ENCODE data around the gene SEMA3F.

GRCh38 chr3:50183755-50184154 is 28.6 kb downstream of the SEMA3F start:
- TF ChIP-seq CTCF (IDR thresholded peaks at IDR 0.05 in 4 of 5, conservative IDR thresholded peaks at IDR 0.05 in 1 of 5) = no peak
- no peak for TF ChIP-seq POLR2A (IDR thresholded peaks at IDR 0.05)

Measured in gastrocnemius medialis (tissue), 4 donors.